Inflammatory macrophage treated with lipopolysaccharide for 1 hour (primary cell): Measurements from ENCODE around the gene MICAL2.
A peak's percentile ranks its signal among the peaks of the same experiment; 100 is the strongest.

Experiments used
- DNase-seq, 2 donors: peaks; one replicate each; pipeline ENCODE4 v3.0.0-alpha.2; 2020 to 2022

The MICAL2 gene

GRCh38 chr11:12276831-12277475 lies 166.6 kb downstream of the MICAL2 start:
- no peak for DNase-seq

GRCh38 chr11:12278766-12279671 lies 168.6 kb downstream of the MICAL2 start:
- DNase-seq = no peak

GRCh38 chr11:12279672-12280108 lies 169.3 kb downstream of the MICAL2 start:
- DNase-seq = no peak

GRCh38 chr11:12280199-12280837 lies 169.9 kb downstream of the MICAL2 start:
- no peak for DNase-seq

- DNase-seq = no peak
Measured at GRCh38 chr11:12280838-12281565, 170.6 kb downstream of the MICAL2 start.

GRCh38 chr11:12281571-12282478 lies 171.4 kb downstream of the MICAL2 start:
- DNase-seq = peak; percentile 50 to 94

GRCh38 chr11:12282676-12283075 lies 172.3 kb downstream of the MICAL2 start:
- no peak for DNase-seq

- no peak for DNase-seq
Measured at GRCh38 chr11:12284316-12285050, 174.1 kb downstream of the MICAL2 start.

- DNase-seq = peak; percentile 77 to 85
Measured at GRCh38 chr11:12285106-12285505, 174.7 kb downstream of the MICAL2 start.

- no peak for DNase-seq
Measured at GRCh38 chr11:12285811-12286222, 175.4 kb downstream of the MICAL2 start.

GRCh38 chr11:12286606-12287005 lies 176.2 kb downstream of the MICAL2 start:
- DNase-seq = no peak

GRCh38 chr11:12287009-12287373 lies 176.6 kb downstream of the MICAL2 start:
- no peak for DNase-seq

- DNase-seq = no peak
Measured at GRCh38 chr11:12287374-12288211, 177.2 kb downstream of the MICAL2 start.

GRCh38 chr11:12288212-12288930 lies 178.0 kb downstream of the MICAL2 start:
- DNase-seq = peak; percentile 58 to 91

GRCh38 chr11:12288931-12289666 lies 178.7 kb downstream of the MICAL2 start:
- DNase-seq = no peak

GRCh38 chr11:12289667-12290476 lies 179.5 kb downstream of the MICAL2 start:
- no peak for DNase-seq

- DNase-seq = no peak
Measured at GRCh38 chr11:12290477-12290922, 180.1 kb downstream of the MICAL2 start.

GRCh38 chr11:12291313-12291712 lies 180.9 kb downstream of the MICAL2 start:
- no peak for DNase-seq
